Choroid plexus epithelial cell (primary cell): ENCODE measurements around the gene SEZ6L.

Experiments used
- DNase-seq: peaks from one replicate; pipeline ENCODE4 v3.0.0-alpha.2; 2010; ENCODE audit warnings: low read depth
- H3K4me3 ChIP-seq: 2 replicates; pipeline ENCODE4 v1.5.1; 2011; ENCODE audit warnings: low read depth, mild to moderate bottlenecking, control low read depth, low read length, moderate library complexity
- CTCF ChIP-seq: conservative IDR thresholded peaks from 2 replicates; pipeline ENCODE4 v1.5.1; 2011; ENCODE audit warnings: low read depth, mild to moderate bottlenecking, control low read depth, inconsistent platforms, low read length, moderate library complexity

Gene SEZ6L

GRCh38 chr22:26172389-26172990 is 3.2 kb downstream of the SEZ6L start:
- DNase-seq, result peak; percentile 27
- H3K4me3 ChIP-seq, result no peak overlapping the region
- TF ChIP-seq CTCF, result peak; percentile 62

- DNase-seq, result no peak
- no peak for TF ChIP-seq CTCF
- H3K4me3 ChIP-seq, result no peak overlapping the region
Measured at GRCh38 chr22:26174280-26174679, 5.0 kb downstream of the SEZ6L start.

GRCh38 chr22:26182723-26183122 is 13.5 kb downstream of the SEZ6L start:
- no peak overlapping the region for H3K4me3 ChIP-seq
- DNase-seq, result no peak
- TF ChIP-seq CTCF, result no peak

GRCh38 chr22:26185190-26185589 is 15.9 kb downstream of the SEZ6L start:
- no peak for DNase-seq
- no peak for TF ChIP-seq CTCF
- no peak overlapping the region for H3K4me3 ChIP-seq

- no peak for TF ChIP-seq CTCF
- no peak for DNase-seq
- H3K4me3 ChIP-seq, result no peak overlapping the region
Measured at GRCh38 chr22:26188341-26188740, 19.1 kb downstream of the SEZ6L start.

GRCh38 chr22:26194313-26194712 is 25.1 kb downstream of the SEZ6L start:
- no peak overlapping the region for H3K4me3 ChIP-seq
- no peak for DNase-seq
- no peak for TF ChIP-seq CTCF

GRCh38 chr22:26194877-26195276 is 25.6 kb downstream of the SEZ6L start:
- H3K4me3 ChIP-seq, result no peak overlapping the region
- TF ChIP-seq CTCF, result no peak
- no peak for DNase-seq
